Kidney (tissue), 14 donors: Measurements from ENCODE around the gene MACROD2. TPM values are rescaled to one million over a fixed set of nuclear protein-coding genes. Genes with fewer than 3 reads are reported as not detected.
A peak's percentile ranks its signal among the peaks of the same experiment; 100 is the strongest.

Experiments used
- DNase-seq, 5 donors: peaks; one replicate each; pipeline ENCODE4 v3.0.0-alpha.2; 2013 to 2020
- FAIRE-seq: peaks from 2 replicates; lab custom pipeline; 2012; peaks lifted over from hg19 to GRCh38; lab: Jason Lieb, UNC
- H3K27ac ChIP-seq, 2 donors: one replicate each; pipeline ENCODE4 v1.7.0; 2013; ENCODE audit warnings: low read depth in 2 of 2, low read length in 2 of 2, inconsistent platforms in 1 of 2
- H3K27me3 ChIP-seq: one replicate; pipeline ENCODE4 v1.7.1; 2013; ENCODE audit warnings: low read length, inconsistent platforms; ENCODE audit not compliant: control insufficient read depth, insufficient read depth
- H3K36me3 ChIP-seq, 3 donors: one replicate each; pipeline versions ENCODE4 v1.7.0 to v1.7.1; 2013; ENCODE audit warnings: low read length in 3 of 3, control low read depth in 1 of 3, inconsistent platforms in 1 of 3; ENCODE audit not compliant: insufficient read depth in 3 of 3, control insufficient read depth in 2 of 3
- H3K4me1 ChIP-seq, 3 donors: one replicate each; pipeline versions ENCODE4 v1.7.0 to v1.7.1; 2013; ENCODE audit warnings: low read length in 3 of 3, inconsistent platforms in 1 of 3, low read depth in 1 of 3; ENCODE audit not compliant: control insufficient read depth in 2 of 3, insufficient read depth in 2 of 3
- H3K4me3 ChIP-seq, 3 donors: one replicate each; pipeline versions ENCODE4 v1.7.0 to v1.8.1; 2013; ENCODE audit warnings: low read length in 3 of 3, control low read depth in 1 of 3, inconsistent platforms in 1 of 3
- H3K9ac ChIP-seq, 3 donors: one replicate each; pipeline versions ENCODE4 v1.7.0 to v1.7.1; 2013; ENCODE audit warnings: low read length in 3 of 3, control low read depth in 1 of 3, inconsistent platforms in 1 of 3
- H3K9me3 ChIP-seq, 3 donors: one replicate each; pipeline versions ENCODE4 v1.7.0 to v1.7.1; 2013; ENCODE audit warnings: low read length in 3 of 3, control low read depth in 1 of 3, inconsistent platforms in 1 of 3; ENCODE audit not compliant: control insufficient read depth in 2 of 3, insufficient read depth in 1 of 3
- intact Hi-C: fragments of 100-400 bp; cut with DNase I; formaldehyde crosslinking; loops from one replicate; pipeline ENCODE4 v1.11.1; 2022
- polyA plus RNA-seq: library from polyadenylated mRNA; stranded (reverse); fragments of 350-450 nt; fragmentation: Illumina TruSeq; extraction: RNeasy Lipid Tissue Mini Kit (QIAGEN cat#74804); gene quantifications from one replicate; pipeline ENCODE4 v1.2.3, GENCODE V29; 2014; ENCODE audit warnings: low read depth, low replicate concordance; ENCODE audit not compliant: insufficient read depth
- total RNA-seq: library from RNA; stranded (reverse); fragmentation: NEBNext Ultra II Directional; extraction: Animal tissue kit (Norgen Biotek cat#: 25700); gene quantifications from one replicate; pipeline ENCODE4 v1.2.1, GENCODE V29; 2021
- TF ChIP-seq, protein P1 (sequence below): IDR thresholded peaks from 3 replicates; pipeline ENCODE4 v1.5.1; 2012; ENCODE audit warnings: mild to moderate bottlenecking, moderate library complexity, borderline replicate concordance; ENCODE audit not compliant: insufficient read depth; ENCODE audit errors: extremely low read depth
- donor health status: control.
- donor health status: control.
- donor health status: control.
- donor health status: control.
- donor health status: control.
- donor health status: DM: yes; HTN: yes; CAD: no.
- donor health status: Normal renal cell carcinoma (clear cell type).

MACROD2 gene
- total and polyA plus RNA-seq, 2 donors from 2014 or later = 3.0 to 10.0 TPM

DNA sequence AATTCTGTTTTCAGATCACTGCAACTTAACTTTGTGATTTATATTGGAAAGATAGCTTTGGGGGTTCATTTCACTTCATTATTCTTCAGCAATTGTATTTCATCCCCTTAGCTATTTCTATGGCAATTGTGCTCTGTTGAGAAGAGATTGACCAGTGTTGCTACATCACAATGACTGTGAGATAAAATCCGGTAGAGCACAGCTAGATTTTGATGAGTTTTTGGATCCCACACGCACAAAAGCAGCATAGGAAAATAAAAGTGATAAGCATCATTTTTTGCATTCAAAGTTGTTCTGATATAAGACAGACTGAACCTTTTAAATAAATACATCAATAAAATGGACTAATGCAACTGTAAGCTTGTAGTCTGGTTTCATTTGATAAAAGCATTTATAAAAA, 1843.2 kb downstream of the MACROD2 start:
- no peak for DNase-seq
- Histone ChIP-seq H3K27me3 (no peaks in the 10 kb centered on the region), H3K9ac (no peak overlapping the region)

DNA sequence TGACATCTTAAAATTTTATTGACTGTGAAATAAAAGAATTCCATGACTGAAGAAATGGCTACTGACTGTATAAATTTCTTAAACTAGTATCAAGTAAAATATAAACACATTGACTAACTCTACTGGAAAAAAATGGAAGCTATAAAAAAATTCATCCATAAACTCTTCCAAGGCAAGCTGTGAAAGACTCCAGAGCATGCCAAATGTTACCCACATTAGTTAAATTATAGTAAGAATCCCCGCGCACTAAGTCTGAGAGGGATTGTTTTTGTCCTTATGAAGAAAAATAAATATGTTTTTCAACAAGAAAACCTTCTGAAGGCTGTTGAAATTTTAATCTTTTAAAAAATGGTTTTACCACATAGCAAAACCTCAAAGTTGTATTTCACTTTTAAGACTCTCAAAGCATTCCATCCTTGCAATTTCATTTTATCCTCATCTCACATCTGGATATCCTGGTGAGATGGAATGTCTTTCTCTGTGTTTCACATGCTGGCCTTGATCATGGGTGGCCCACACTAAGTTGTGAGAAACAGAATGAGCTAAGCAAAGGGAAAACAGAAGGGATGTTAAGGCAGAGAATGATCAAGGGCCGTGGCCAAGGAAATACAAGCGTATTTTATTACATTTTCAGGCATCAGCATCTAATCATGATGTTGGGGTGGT, 1845.5 kb downstream of the MACROD2 start:
- Histone ChIP-seq H3K9me3 (no peaks in the 10 kb centered on the region), H3K27me3 (no peaks in the 10 kb centered on the region), H3K4me3 (no peak overlapping the region), H3K4me1 (no peaks in the 10 kb centered on the region), H3K9ac (no peak overlapping the region), H3K36me3 (no peaks in the 10 kb centered on the region), H3K27ac (no peak overlapping the region)
- TF ChIP-seq, protein P1, sequence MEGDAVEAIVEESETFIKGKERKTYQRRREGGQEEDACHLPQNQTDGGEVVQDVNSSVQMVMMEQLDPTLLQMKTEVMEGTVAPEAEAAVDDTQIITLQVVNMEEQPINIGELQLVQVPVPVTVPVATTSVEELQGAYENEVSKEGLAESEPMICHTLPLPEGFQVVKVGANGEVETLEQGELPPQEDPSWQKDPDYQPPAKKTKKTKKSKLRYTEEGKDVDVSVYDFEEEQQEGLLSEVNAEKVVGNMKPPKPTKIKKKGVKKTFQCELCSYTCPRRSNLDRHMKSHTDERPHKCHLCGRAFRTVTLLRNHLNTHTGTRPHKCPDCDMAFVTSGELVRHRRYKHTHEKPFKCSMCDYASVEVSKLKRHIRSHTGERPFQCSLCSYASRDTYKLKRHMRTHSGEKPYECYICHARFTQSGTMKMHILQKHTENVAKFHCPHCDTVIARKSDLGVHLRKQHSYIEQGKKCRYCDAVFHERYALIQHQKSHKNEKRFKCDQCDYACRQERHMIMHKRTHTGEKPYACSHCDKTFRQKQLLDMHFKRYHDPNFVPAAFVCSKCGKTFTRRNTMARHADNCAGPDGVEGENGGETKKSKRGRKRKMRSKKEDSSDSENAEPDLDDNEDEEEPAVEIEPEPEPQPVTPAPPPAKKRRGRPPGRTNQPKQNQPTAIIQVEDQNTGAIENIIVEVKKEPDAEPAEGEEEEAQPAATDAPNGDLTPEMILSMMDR = no peak
- intact Hi-C loops = no loop called here
- FAIRE-seq (no peak), DNase-seq (peak in 2 of 5 donors; percentile 7 to 44)

More for the DNA sequence above, 1843.2 kb downstream of the MACROD2 start:
- H3K27ac ChIP-seq = no peak overlapping the region
- no peak overlapping the region for H3K4me3 ChIP-seq
- no peaks in the 10 kb centered on the region for H3K36me3 ChIP-seq
- no peaks in the 10 kb centered on the region for H3K9me3 ChIP-seq
- TF ChIP-seq, protein P1 = no peak
- intact Hi-C loops = no loop called here
- FAIRE-seq = no peak
- H3K4me1 ChIP-seq = no peaks in the 10 kb centered on the region

- FAIRE-seq (no peak), DNase-seq (no peak)
- Histone ChIP-seq H3K9me3 (no peaks in the 10 kb centered on the region), H3K4me1 (no peaks in the 10 kb centered on the region), H3K4me3 (no peak overlapping the region), H3K9ac (no peak overlapping the region), H3K36me3 (no peaks in the 10 kb centered on the region), H3K27me3 (no peaks in the 10 kb centered on the region), H3K27ac (no peak overlapping the region)
- intact Hi-C loops = no loop called here
- TF ChIP-seq, protein P1 = no peak
Measured at GRCh38 chr20:15842872-15843271, 1847.6 kb downstream of the MACROD2 start.

- H3K36me3 ChIP-seq = no peaks in the 10 kb centered on the region
- FAIRE-seq = no peak
- TF ChIP-seq, protein P1 = no peak
- intact Hi-C loops = no loop called here
- DNase-seq = no peak
- H3K4me3 ChIP-seq = no peak overlapping the region
- H3K27me3 ChIP-seq = no peaks in the 10 kb centered on the region
- H3K9ac ChIP-seq = no peak overlapping the region
- H3K27ac ChIP-seq = no peak overlapping the region
- H3K9me3 ChIP-seq = no peaks in the 10 kb centered on the region
- H3K4me1 ChIP-seq = no peaks in the 10 kb centered on the region
Measured at GRCh38 chr20:15843777-15844176, 1848.5 kb downstream of the MACROD2 start.
